ENCODE results near the gene RAD51B. TPM values are rescaled to one million over a fixed set of nuclear protein-coding genes. Genes with fewer than 3 reads are reported as not detected.

The RAD51B gene
- polyA plus RNA-seq, 3 donors: 3.6 to 11.6 (median 9.4) TPM

DNA sequence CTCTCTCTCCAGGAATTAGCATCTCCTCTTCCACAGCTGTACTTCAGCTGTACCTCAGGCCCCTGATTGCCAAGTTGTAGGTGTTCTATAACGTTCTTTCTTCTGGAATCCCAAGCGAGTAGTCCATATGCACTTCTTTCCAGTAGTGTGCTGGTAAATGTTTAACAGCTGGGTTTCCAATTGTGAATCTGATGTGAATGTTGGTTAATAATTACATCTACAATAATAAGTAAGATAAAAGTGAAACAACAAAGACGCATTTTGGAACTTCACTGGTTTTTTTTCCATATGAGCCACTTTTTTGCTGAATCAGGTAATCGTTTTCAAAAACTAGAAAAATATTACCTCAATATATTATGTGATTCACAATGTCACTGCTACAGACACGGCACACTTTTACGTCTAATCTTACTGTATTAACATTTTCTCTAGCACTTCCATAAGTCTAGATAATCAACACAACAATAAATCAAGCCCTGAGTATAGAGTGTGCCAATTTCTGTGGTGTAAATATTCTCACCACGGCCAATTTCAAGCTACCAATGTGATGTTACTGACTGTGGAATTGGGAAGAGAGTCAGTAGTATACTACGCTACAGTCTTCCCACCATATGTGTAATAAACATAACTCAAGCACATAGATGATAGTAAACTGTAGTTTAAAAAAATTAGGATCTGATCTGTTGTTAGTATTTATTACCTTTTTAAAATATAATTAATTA, 860.3 kb downstream of the RAD51B start:
- Histone ChIP-seq H3K9me3 (replicated peaks in 1 of 2; ENCODE audit: control insufficient read depth in 1 of 2, insufficient read depth in 1 of 2, low read length in 2 of 2) (no peaks in the 10 kb centered on the region), H4K20me1 (ENCODE audit: insufficient read depth, low read length) (no peaks in the 10 kb centered on the region), H3K27me3 (ENCODE audit: control insufficient read depth in 2 of 2, insufficient read depth in 2 of 2, low read length in 2 of 2) (no peaks in the 10 kb centered on the region), H3K79me2 (ENCODE audit: insufficient read depth, low read length) (no peaks in the 10 kb centered on the region), H3K27ac (ENCODE audit: low read depth in 1 of 2, low read length in 2 of 2) (peak overlapping the region in 1 of 2 donors; percentile 41), H3K4me3 (replicated peaks in 1 of 3; ENCODE audit: low read depth in 2 of 3, low read length in 3 of 3) (no peak overlapping the region), H3K4me2 (replicated peaks; ENCODE audit: extremely low read depth, low read length, poor library complexity, severe bottlenecking) (no peak overlapping the region), H2AFZ (ENCODE audit: insufficient read depth, low read depth, low read length, poor library complexity, severe bottlenecking) (no peak overlapping the region), H3K36me3 (replicated peaks in 1 of 2; ENCODE audit: control insufficient read depth in 1 of 2, insufficient read depth in 2 of 2, low read length in 2 of 2) (no peaks in the 10 kb centered on the region), H3K9ac (ENCODE audit: insufficient read depth, low read length, poor library complexity, severe bottlenecking) (no peak overlapping the region), H3K4me1 (ENCODE audit: control insufficient read depth in 1 of 2, insufficient read depth in 2 of 2, low read length in 2 of 2) (peaks cover 58 to 70% of the 10 kb centered on the region in 2 donors)
- H3K4me1 Mint-ChIP-seq: peaks cover 70% of the 10 kb centered on the region
- H3K4me3 Mint-ChIP-seq: no peak overlapping the region
- H3K27ac Mint-ChIP-seq: peak overlapping the region in 2 of 7 donors; percentile 64 to 100
- no peak for DNase-seq
- H3K27me3 Mint-ChIP-seq (ENCODE audit: low read depth in 3 of 3): peaks cover 0 to 4% (median 0%) of the 10 kb centered on the region in 3 donors
- TF ChIP-seq, protein P1, sequence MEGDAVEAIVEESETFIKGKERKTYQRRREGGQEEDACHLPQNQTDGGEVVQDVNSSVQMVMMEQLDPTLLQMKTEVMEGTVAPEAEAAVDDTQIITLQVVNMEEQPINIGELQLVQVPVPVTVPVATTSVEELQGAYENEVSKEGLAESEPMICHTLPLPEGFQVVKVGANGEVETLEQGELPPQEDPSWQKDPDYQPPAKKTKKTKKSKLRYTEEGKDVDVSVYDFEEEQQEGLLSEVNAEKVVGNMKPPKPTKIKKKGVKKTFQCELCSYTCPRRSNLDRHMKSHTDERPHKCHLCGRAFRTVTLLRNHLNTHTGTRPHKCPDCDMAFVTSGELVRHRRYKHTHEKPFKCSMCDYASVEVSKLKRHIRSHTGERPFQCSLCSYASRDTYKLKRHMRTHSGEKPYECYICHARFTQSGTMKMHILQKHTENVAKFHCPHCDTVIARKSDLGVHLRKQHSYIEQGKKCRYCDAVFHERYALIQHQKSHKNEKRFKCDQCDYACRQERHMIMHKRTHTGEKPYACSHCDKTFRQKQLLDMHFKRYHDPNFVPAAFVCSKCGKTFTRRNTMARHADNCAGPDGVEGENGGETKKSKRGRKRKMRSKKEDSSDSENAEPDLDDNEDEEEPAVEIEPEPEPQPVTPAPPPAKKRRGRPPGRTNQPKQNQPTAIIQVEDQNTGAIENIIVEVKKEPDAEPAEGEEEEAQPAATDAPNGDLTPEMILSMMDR (IDR thresholded peaks at IDR 0.05): no peak
- peaks cover 7 to 12% of the 10 kb centered on the region in 2 donors for H3K36me3 Mint-ChIP-seq
- no CpG with 5 or more reads among the region's 8 CpGs for WGBS (ENCODE audit: insufficient coverage)
- intact Hi-C loops (cut with micrococcal nuclease): loop anchor here (5.0 to 10.0 kb wide), 8 partner anchors 37 to 285 kb away; partner anchors contain the start of gene ZFP36L1 (in 2 of the 2)
- peaks cover 0 to 5% (median 0%) of the 10 kb centered on the region in 7 donors for H3K9me3 Mint-ChIP-seq

DNA sequence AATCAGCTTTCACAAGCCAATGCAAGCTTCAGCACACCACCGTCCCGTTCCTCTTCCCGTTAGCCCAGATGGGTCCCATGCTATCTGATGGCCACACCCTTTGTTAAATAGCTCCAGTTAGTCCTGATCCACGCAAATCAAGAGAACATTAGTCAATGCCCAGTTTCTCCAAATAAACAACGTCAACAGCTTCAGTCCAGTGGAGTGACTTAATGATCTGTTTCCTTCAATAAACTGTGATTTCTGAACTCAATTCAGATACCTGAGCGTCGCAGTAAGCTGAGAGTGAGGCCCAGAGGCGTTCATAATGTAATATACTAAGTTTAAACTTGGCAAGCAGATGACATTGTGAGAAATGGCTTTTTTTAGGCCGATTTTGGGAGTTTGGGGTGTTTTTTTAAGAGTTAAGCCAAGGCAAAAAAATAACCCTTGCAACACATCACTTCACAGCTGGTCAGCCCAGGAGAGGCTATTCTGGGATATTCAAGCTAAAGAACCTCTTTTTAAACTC, 861.0 kb downstream of the RAD51B start:
- peak overlapping the region in 1 of 3 experiments; percentile 22 for H3K4me3 ChIP-seq (replicated peaks in 1 of 3; ENCODE audit: low read depth in 2 of 3, low read length in 3 of 3)
- no peaks in the 10 kb centered on the region for H3K9me3 ChIP-seq (replicated peaks in 1 of 2; ENCODE audit: control insufficient read depth in 1 of 2, insufficient read depth in 1 of 2, low read length in 2 of 2)
- 19% methylated on average over 4 of the region's 9 CpGs for WGBS (ENCODE audit: insufficient coverage)
- no peaks in the 10 kb centered on the region for H3K27me3 ChIP-seq (ENCODE audit: control insufficient read depth in 2 of 2, insufficient read depth in 2 of 2, low read length in 2 of 2)
- H4K20me1 ChIP-seq (ENCODE audit: insufficient read depth, low read length): no peaks in the 10 kb centered on the region
- Mint-ChIP-seq H3K27me3 (ENCODE audit: low read depth in 3 of 3) (peaks cover 0 to 4% (median 0%) of the 10 kb centered on the region in 3 donors), H3K4me3 (no peak overlapping the region), H3K36me3 (peaks cover 7 to 12% of the 10 kb centered on the region in 2 donors), H3K4me1 (peaks cover 76% of the 10 kb centered on the region), H3K27ac (peak overlapping the region; percentile 100), H3K9me3 (peaks cover 0 to 6% (median 0%) of the 10 kb centered on the region in 7 donors)
- intact Hi-C loops (cut with micrococcal nuclease): loop anchor here (5.0 to 10.0 kb wide), 8 partner anchors 37 to 286 kb away; partner anchors contain the start of gene ZFP36L1 (in 2 of the 2)
- no peak overlapping the region for H3K9ac ChIP-seq (ENCODE audit: insufficient read depth, low read length, poor library complexity, severe bottlenecking)
- H3K79me2 ChIP-seq (ENCODE audit: insufficient read depth, low read length): no peaks in the 10 kb centered on the region
- peak in 2 of 3 donors; percentile 23 to 26 for DNase-seq
- no peak overlapping the region for H3K4me2 ChIP-seq (replicated peaks; ENCODE audit: extremely low read depth, low read length, poor library complexity, severe bottlenecking)
- H3K36me3 ChIP-seq (replicated peaks in 1 of 2; ENCODE audit: control insufficient read depth in 1 of 2, insufficient read depth in 2 of 2, low read length in 2 of 2): no peaks in the 10 kb centered on the region
- peaks cover 65 to 77% of the 10 kb centered on the region in 2 donors for H3K4me1 ChIP-seq (ENCODE audit: control insufficient read depth in 1 of 2, insufficient read depth in 2 of 2, low read length in 2 of 2)
- no peak overlapping the region for H2AFZ ChIP-seq (ENCODE audit: insufficient read depth, low read depth, low read length, poor library complexity, severe bottlenecking)
- peak overlapping the region in 1 of 2 donors; percentile 100 for H3K27ac ChIP-seq (ENCODE audit: low read depth in 1 of 2, low read length in 2 of 2)
- TF ChIP-seq, protein P1 (IDR thresholded peaks at IDR 0.05): no peak
